ENCODE results near the gene RNU5D-1. TPM values are rescaled to one million over a fixed set of nuclear protein-coding genes. Genes with fewer than 3 reads are reported as not detected.

Gene RNU5D-1
- total and polyA plus RNA-seq, 12 donors, result not detected

- no peak for DNase-seq
- intact Hi-C loops (cut with DNase I), result no loop called here
- no peaks in the 10 kb centered on the region for H3K9me3 ChIP-seq
- no peak overlapping the region for H3K27ac ChIP-seq
- no peaks in the 10 kb centered on the region for H3K36me3 ChIP-seq
- 94 to 95% methylated on average over 7 of the region's 7 CpGs for WGBS, 2 donors
- H3K4me3 ChIP-seq, result no peak overlapping the region
- peaks cover 0 to 3% (median 0%) of the 10 kb centered on the region in 7 donors for H3K27me3 ChIP-seq
- TF ChIP-seq CTCF (IDR thresholded peaks at IDR 0.05), result no peak
- peaks cover 0 to 20% (median 0%) of the 10 kb centered on the region in 9 donors for H3K4me1 ChIP-seq
- no peak for ATAC-seq
These were observed 36.0 kb downstream of the RNU5D-1 start for GRCh38 chr1:44694863-44695478.

- no peaks in the 10 kb centered on the region for H3K36me3 ChIP-seq
- no peak for TF ChIP-seq CTCF (IDR thresholded peaks at IDR 0.05)
- no peak for ATAC-seq
- peaks cover 0 to 20% (median 0%) of the 10 kb centered on the region in 9 donors for H3K4me1 ChIP-seq
- H3K27ac ChIP-seq, result no peak overlapping the region
- intact Hi-C loops (cut with DNase I), result no loop called here
- whole genome bisulfite sequencing, 2 donors, result 92 to 93% methylated on average over 3 of the region's 3 CpGs
- no peak for DNase-seq
- H3K27me3 ChIP-seq, result peaks cover 0 to 3% (median 0%) of the 10 kb centered on the region in 7 donors
- H3K4me3 ChIP-seq, result no peak overlapping the region
- no peaks in the 10 kb centered on the region for H3K9me3 ChIP-seq
These were observed 37.1 kb downstream of the RNU5D-1 start for GRCh38 chr1:44693900-44694299.

GRCh38 chr1:44693159-44693558 lies 37.8 kb downstream of the RNU5D-1 start:
- Histone ChIP-seq H3K4me3 (no peak overlapping the region), H3K27ac (no peak overlapping the region), H3K36me3 (no peaks in the 10 kb centered on the region), H3K4me1 (peaks cover 0 to 17% (median 0%) of the 10 kb centered on the region in 9 donors), H3K9me3 (no peaks in the 10 kb centered on the region), H3K27me3 (peaks cover 0 to 3% (median 0%) of the 10 kb centered on the region in 7 donors)
- DNase-seq (no peak), ATAC-seq (no peak)
- TF ChIP-seq CTCF (IDR thresholded peaks at IDR 0.05), result no peak
- intact Hi-C loops (cut with DNase I), result no loop called here
- WGBS, 2 donors, result 77 to 87% methylated on average over 2 of the region's 2 CpGs

GRCh38 chr1:44689447-44689765 lies 41.6 kb downstream of the RNU5D-1 start:
- no peak for DNase-seq
- no peak overlapping the region for H3K4me3 ChIP-seq
- intact Hi-C loops (cut with DNase I), result no loop called here
- H3K4me1 ChIP-seq, result peaks cover 0 to 10% (median 0%) of the 10 kb centered on the region in 9 donors
- H3K36me3 ChIP-seq, result no peaks in the 10 kb centered on the region
- H3K9me3 ChIP-seq, result no peaks in the 10 kb centered on the region
- no peak overlapping the region for H3K27ac ChIP-seq
- H3K27me3 ChIP-seq, result peaks cover 0 to 3% (median 0%) of the 10 kb centered on the region in 7 donors
- WGBS, 2 donors, result 84 to 86% methylated on average over 3 of the region's 3 CpGs
- no peak for TF ChIP-seq CTCF (IDR thresholded peaks at IDR 0.05)
- ATAC-seq, result no peak
